Body of pancreas (tissue), 4 donors: ENCODE measurements around the gene SLC35D2. TPM values are rescaled to one million over a fixed set of nuclear protein-coding genes. Genes with fewer than 3 reads are reported as not detected.

ENCODE experiments used
- ATAC-seq: fragments of 150-250 bp; one replicate; pipeline ENCODE4 v1.9.1; 2016
- DNase-seq, 4 donors: peaks; one replicate each; pipeline ENCODE4 v3.0.0-alpha.2; 2019
- H3K27ac ChIP-seq, 4 donors: fragments of 200-600 bp; sonication (generic); 1 replicate in 3 of 4; 2 replicates in 1 of 4; pipeline versions ENCODE4 v1.5.1 to v1.6.1; 2016 to 2019; ENCODE audit warnings: mild to moderate bottlenecking in 1 of 4, mixed read lengths in 1 of 4, moderate library complexity in 1 of 4
- H3K27me3 ChIP-seq, 2 donors: fragments of 200-600 bp; sonication (generic); one replicate each; pipeline ENCODE4 v1.6.0; 2016; ENCODE audit warnings: mild to moderate bottlenecking in 1 of 2
- H3K36me3 ChIP-seq, 2 donors: fragments of 200-600 bp; sonication (generic); replicated peaks in 1 of 2; 2 replicates each; pipeline ENCODE4 v1.5.1; 2016; ENCODE audit warnings: low read depth in 2 of 2; ENCODE audit not compliant: insufficient read depth in 1 of 2
- H3K4me1 ChIP-seq: fragments of 200-600 bp; sonication (generic); one replicate; pipeline ENCODE4 v1.6.0; 2016
- H3K4me3 ChIP-seq, 2 donors: fragments of 200-600 bp; sonication (generic); 1 replicate in 1 of 2; 2 replicates in 1 of 2; pipeline ENCODE4 v1.5.1; 2016 to 2019
- H3K9me3 ChIP-seq, 3 donors: fragments of 200-600 bp; sonication (generic); 1 replicate in 2 of 3; 2 replicates in 1 of 3; pipeline ENCODE4 v1.5.1; 2016
- POLR2A ChIP-seq, 3 donors: fragments of 450-650 bp; IDR thresholded peaks; one replicate each; pipeline ENCODE4 v1.6.1; 2016; ENCODE audit warnings: antibody characterized with exemption in 3 of 3, mild to moderate bottlenecking in 2 of 3
- WGBS, 2 donors: methylation state at CpG; one replicate each; pipeline ENCODE4 v1.1.5; 2017; 5-methylcytosine and 5-hydroxymethylcytosine counted together
- intact Hi-C: fragments of 100-400 bp; cut with DNase I; formaldehyde crosslinking; loops from one replicate; pipeline ENCODE4 v1.15.1; 2023
- total RNA-seq, 2 donors: library from RNA; depleted of rRNA; stranded (reverse); fragments of >200 nt; gene quantifications; one replicate each; pipeline ENCODE4 v1.1.0, GENCODE V29; 2016
- TF ChIP-seq, protein P1 (sequence below), 7 experiments: fragments of 450-650 bp in 4 of 7; fragments of 200-600 bp in 3 of 7; sonication (generic) in 3 of 7; IDR thresholded peaks; one replicate each; pipeline ENCODE4 v1.5.1; 2016 to 2019; ENCODE audit warnings: antibody characterized with exemption in 7 of 7

SLC35D2 gene
- 10 to 100 TPM; 21.5 to 25.1 TPM for total RNA-seq

DNA sequence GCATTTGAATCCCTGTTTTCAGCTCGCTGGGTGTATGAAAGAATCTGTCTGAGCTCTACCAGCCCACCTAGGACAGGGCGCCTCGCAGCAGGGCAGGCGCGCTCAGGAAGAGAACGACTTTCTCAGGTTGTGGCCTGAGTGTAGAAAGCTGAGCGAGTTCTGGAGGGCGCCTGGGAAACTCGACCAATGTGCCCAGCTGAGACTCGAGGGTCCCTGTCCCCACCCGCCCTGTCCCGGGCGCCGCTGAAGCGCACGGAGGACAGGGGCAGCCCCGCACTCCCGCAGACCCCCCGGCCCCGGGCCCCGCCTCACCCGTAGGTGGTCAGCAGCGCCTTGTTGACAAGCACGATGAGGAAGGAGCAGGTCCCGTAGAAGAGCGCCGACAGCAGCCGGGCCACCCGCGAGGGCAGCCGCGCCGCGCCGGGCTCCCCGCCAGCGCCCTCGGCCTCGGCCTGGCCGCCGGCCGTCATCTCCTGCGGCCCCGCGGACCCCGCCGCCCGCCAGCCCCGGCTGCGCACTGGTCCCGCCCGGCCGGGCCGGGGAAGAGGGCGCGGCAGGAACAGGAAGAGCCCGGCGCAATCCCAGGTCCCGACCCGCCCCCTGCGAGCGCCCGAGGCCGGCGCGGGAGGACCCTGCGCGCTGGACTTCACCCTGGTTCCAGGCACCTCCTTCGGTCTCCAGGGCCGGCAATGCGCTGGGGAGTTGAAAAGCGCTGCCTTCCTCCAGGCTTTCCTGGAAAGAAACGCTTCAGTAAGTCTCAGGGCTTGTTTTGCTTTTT lies at the start of gene SLC35D2:
Gene SLC35D2, minus strand, starts transcription at position 547 of the 778 bp plus-strand sequence. Its CDS starts 77 bp downstream, at position 470.
- no peaks in the 10 kb centered on the region for H3K9me3 ChIP-seq
- peak; percentile 69 to 80 (median 74) for DNase-seq
- H3K27me3 ChIP-seq, result no peaks in the 10 kb centered on the region
- intact Hi-C loops, result no loop called here
- peaks cover 46% of the 10 kb centered on the region for H3K4me1 ChIP-seq
- peak within 1 kb of the TSS; percentile 51 to 54 for H3K4me3 ChIP-seq
- peak; percentile 91 for ATAC-seq
- TF ChIP-seq, protein P1, sequence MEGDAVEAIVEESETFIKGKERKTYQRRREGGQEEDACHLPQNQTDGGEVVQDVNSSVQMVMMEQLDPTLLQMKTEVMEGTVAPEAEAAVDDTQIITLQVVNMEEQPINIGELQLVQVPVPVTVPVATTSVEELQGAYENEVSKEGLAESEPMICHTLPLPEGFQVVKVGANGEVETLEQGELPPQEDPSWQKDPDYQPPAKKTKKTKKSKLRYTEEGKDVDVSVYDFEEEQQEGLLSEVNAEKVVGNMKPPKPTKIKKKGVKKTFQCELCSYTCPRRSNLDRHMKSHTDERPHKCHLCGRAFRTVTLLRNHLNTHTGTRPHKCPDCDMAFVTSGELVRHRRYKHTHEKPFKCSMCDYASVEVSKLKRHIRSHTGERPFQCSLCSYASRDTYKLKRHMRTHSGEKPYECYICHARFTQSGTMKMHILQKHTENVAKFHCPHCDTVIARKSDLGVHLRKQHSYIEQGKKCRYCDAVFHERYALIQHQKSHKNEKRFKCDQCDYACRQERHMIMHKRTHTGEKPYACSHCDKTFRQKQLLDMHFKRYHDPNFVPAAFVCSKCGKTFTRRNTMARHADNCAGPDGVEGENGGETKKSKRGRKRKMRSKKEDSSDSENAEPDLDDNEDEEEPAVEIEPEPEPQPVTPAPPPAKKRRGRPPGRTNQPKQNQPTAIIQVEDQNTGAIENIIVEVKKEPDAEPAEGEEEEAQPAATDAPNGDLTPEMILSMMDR (IDR thresholded peaks at IDR 0.05), result no peak
- TF ChIP-seq POLR2A (IDR thresholded peaks at IDR 0.05), result peak; percentile 24 to 44 (median 37)
- H3K27ac ChIP-seq, result peak within 1 kb of the TSS; percentile 76 to 93 (median 90)
- H3K36me3 ChIP-seq, result no peaks in the 10 kb centered on the region
- 0 to 1% methylated on average over 11 to 66 of the region's 73 CpGs for WGBS, 2 donors

DNA sequence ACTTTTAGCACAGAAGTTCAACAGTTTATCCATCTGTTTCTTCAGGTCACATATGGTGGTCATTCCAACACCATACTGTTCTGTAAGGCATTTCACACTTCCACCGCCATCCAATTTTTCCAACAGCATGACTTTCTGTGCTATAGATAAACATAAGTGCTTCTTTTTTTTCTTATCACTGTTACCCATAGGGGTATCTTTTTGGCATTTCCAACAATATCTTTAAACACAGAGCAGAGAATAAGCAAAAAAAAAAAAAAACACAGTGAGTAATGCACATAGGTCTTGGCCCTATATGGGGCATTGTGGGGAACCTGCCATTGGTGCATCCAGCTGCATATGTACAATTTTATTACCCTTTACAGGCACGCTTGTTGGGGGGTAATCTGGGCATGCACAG lies 46.9 kb upstream of the SLC35D2 start:
- ATAC-seq, result no peak
- no peak for TF ChIP-seq POLR2A (IDR thresholded peaks at IDR 0.05)
- TF ChIP-seq, protein P1 (IDR thresholded peaks at IDR 0.05), result no peak
- H3K4me3 ChIP-seq, result no peak overlapping the region

DNA sequence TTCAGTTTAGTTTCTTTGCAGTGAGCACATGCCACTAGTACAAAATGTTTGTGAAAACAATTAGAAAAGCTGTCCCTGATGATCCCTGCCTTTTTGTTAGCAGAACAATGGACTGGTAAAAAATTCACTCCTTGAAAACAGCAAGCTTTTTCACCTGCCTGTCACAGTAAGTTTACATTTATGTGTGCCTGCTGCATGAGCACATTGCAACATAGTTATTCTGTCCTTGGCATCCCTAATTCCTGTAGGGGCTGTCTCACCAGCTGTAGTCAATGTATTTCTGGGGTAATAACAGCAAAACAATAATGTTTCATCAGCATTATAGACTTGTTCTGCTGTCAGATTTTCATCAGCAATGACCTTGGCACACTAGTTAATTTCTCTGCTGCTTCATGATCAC lies 46.2 kb upstream of the SLC35D2 start:
- H3K9me3 ChIP-seq, result no peaks in the 10 kb centered on the region
- H3K4me1 ChIP-seq, result no peaks in the 10 kb centered on the region
- no peaks in the 10 kb centered on the region for H3K27me3 ChIP-seq
- ATAC-seq (no peak), DNase-seq (no peak)
- TF ChIP-seq, protein P1 (IDR thresholded peaks at IDR 0.05), result no peak
- TF ChIP-seq POLR2A (IDR thresholded peaks at IDR 0.05), result no peak
- H3K36me3 ChIP-seq, result no peaks in the 10 kb centered on the region
- H3K27ac ChIP-seq, result no peak overlapping the region
- intact Hi-C loops, result no loop called here
- no peak overlapping the region for H3K4me3 ChIP-seq

More for the DNA sequence above, 46.9 kb upstream of the SLC35D2 start:
- H3K27me3 ChIP-seq, result no peaks in the 10 kb centered on the region
- 92 to 93% methylated on average over 2 of the region's 2 CpGs for WGBS, 2 donors
- H3K27ac ChIP-seq, result no peak overlapping the region
- no peaks in the 10 kb centered on the region for H3K9me3 ChIP-seq
- intact Hi-C loops, result no loop called here
- no peak for DNase-seq
- no peaks in the 10 kb centered on the region for H3K4me1 ChIP-seq
- no peaks in the 10 kb centered on the region for H3K36me3 ChIP-seq

DNA sequence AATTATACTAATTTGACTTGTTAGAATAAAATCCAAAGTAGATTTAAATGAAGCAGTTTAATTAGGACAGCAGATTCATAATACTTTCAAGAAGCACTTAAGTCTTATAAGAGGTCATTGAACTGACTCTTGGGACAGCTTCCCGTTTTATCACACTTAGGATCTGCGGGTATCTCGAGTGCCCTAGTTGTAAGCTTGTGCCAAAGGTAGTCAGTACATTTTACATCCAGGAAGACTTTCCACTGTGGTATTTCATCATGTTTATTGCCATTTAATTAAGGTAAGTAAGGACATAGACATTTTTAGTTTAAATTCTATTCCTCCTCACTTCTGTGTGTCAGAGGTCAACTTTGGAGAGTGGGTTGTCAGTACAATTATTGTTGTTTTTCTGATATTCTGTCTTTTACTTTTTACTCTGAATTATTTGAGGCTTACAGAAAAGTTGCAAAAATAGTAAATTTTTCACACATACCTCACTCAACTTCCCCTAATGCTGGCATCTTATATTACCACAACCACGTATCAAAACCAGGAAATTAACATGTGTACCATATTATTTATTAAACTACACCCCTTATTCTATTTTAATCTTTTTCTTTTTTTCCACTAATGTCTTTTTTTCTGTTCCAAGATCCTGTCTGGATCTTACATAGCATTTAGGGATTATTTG lies 42.1 kb upstream of the SLC35D2 start:
- Histone ChIP-seq H3K4me1 (peaks cover 8% of the 10 kb centered on the region), H3K36me3 (no peaks in the 10 kb centered on the region), H3K9me3 (no peaks in the 10 kb centered on the region), H3K27me3 (no peaks in the 10 kb centered on the region), H3K4me3 (no peak overlapping the region), H3K27ac (no peak overlapping the region)
- no peak for DNase-seq
- WGBS, 2 donors, result 65 to 67% methylated on average over 4 of the region's 4 CpGs
- no peak for ATAC-seq
- intact Hi-C loops, result no loop called here
- TF ChIP-seq, protein P1 (IDR thresholded peaks at IDR 0.05), result no peak
- no peak for TF ChIP-seq POLR2A (IDR thresholded peaks at IDR 0.05)
